HG03045 (cell line): ENCODE data around the gene APBA2.

Experiments
- ATAC-seq: cut with Tn5 transposase; IDR thresholded peaks from one replicate; pipeline ENCODE4 v1.9.1; 2021; ENCODE audit warnings: mild to moderate bottlenecking, moderate library complexity; ENCODE audit not compliant: unreplicated experiment

Gene APBA2

DNA sequence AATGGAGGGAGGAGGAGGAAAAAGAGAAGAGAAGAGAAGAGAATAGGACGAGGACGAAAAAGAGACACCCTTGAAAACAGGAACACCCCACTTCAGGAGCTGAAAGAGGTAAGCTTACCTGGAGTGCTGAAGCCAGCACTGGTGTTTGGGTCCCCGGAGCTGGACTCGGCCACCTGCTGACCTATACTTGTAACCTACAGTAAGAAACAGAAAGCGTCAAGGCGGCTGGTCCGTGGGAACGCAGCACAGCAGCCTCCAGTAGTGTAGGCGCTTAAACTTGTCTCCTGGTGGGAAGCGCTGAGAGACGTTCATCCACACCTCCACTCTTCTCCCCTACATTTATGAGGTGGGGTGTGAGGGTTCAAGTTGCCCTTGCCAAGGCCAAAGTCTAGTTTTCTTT is 242.9 kb downstream of the APBA2 start:
- no peak for ATAC-seq

DNA sequence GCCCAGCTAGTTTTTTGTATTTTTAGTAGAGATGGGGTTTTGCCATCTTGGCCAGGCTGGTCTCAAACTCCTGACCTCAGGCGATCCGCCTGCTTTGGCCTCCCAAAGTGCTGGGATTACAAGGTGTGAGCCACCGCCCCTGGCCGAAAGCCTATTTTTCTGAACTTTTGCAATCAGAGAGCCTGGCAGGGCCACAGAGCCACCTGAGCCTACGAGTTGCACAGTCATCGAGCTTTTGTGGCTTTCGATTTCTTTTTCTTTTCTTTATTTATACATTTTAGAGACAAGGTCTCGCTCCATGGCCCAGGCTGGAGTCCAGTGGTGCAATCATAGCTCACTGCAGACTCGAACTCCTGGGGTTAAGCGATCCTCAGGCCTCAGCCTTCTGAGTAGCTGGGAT is 243.4 kb downstream of the APBA2 start:
- ATAC-seq: no peak

DNA sequence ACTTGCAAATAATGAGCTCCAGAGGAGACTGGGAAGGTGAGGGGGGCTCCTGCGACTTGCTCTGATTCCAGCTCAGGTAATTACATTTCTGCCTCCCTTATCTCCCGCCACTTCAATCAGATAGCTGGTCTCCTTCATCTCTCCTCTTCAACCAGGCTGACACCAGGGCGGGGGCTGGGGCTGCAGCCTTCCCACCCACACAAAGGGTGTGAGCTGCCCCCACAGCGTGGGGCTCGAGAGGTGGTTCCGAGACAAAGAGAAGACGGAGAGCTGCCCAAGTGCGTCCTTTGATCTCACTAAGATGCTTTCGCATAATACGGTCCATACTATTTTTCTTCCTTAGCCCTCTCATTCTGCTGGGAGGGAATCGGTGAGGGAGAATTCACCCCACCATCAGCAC is 244.2 kb downstream of the APBA2 start:
- ATAC-seq: no peak

DNA sequence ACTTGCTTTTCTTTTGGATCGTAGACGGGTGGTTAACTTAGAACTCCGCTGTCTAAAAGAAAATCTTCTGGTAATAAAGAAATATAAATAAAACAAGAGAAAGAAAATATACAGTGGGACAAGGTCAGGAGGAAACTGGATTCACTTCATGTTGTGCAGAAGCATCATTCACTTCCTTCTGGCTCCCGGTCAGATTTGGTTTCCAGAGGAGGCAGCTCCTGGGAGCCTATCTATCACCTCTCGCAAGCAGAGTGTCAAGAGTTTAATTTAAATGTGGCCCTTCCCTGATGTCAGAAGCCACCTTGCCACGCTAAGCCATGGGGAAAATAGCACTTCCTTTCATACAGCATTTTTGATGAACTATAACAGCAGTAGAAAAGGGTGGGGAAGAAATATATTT is 244.7 kb downstream of the APBA2 start:
- ATAC-seq: no peak

DNA sequence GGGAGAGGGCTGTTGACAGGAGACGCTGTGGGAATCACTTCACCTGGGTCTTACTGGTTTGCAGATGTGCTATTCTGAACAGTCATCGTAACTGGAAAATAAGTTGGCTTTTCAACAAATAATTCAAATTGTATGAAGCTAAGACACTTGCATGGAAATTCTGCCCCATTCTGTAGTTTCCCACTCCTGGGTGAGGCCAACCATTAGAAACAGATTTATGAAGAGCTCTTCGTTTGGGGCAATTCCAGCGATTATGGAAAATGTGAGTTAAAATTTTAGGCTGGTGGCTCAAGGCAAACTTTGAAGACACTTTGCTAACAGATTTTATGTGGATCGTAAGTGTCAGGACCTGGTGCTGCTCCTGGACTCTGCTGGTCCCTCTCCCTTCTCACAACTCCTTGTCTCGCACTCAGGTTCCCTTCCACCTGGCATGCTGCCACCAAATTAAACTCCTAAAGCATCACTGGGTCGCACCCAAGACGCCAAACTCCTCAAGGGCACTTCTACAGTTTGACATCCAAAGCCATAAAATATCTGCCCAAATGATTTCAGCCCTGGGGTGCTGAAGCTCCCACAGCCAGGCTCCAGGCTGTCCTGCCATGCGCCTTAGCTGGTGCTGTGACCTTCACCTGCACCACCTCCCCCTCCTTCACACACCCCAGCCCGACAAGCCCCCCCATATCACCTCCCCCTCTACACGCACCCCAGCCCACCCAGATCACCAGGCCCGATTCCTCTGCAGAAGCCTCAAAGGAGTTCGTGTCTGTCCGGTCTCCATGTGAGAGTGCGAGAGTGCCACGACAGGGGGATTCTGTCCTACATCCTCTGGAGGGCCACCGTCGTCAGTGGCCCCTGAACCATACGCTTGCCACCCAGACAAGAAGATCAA is 245.4 kb downstream of the APBA2 start:
- no peak for ATAC-seq

DNA sequence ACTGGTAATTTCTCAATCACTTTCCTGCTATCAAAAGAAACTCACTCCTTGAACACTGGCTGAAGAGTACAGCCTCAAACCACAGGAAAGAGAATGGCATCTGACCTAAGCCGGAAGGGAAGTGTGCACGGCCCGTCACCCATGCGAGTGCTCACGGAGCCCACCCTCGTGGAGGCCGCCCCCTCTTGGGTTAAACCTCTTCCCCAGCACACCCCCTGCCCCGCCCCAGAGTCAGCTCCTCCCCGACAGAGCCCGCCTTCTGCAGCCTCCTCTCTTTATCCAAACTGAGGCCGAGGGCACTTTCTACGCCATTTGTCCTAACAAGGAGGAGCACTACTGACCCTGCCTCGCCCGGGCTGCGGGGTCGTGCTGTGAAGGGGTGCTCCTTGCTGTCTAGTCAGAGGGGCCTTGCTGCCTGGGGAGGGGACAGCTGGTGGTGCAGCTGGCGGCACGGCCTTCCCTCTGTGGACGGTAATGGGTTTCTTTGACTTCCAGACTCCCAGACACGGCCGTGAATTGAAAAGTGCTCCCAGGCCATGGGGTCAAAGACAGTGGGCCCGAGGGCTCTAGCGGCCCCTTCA is 246.2 kb downstream of the APBA2 start:
- no peak for ATAC-seq

DNA sequence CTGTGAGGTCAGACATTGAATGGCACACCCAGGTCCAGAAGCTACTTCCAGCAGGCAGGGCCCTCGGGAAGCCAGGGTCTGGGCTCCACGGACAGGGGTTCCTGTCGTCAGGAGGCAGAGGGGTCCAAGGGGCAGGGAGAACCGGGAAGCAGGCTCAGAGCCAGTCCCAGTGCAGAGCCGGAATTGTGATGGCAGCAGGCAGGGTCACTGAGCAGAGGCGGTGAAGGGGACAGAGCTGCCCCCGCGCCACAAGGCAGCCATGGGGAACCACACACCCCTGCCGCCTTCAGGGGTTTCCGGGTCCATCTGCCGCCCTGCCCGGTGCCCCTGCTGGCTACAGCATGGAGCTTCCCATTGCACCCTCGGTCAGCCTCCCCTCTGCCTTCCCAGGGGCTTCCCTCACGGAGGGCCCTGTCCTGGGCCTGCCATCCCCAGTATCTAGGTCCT is 247.0 kb downstream of the APBA2 start:
- ATAC-seq: no peak

DNA sequence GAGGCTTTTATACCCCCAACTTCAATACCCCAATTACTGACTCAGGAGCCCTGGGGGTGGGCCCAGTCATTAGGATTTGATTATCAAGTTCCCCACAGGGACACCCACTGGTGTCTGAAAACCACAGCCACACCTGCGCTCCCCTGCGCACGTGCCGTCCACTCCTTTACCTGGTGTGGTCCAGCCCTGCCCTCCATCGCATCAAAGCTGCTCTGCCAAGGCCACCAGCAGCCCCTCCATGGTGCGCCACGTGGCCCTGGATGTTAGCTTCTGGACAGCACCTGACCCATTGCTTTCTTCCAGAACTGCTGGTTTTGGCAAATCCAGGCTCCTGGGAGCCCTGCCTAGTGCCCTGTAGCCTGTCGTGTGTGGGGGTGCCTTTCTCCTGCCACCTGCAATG is 247.5 kb downstream of the APBA2 start:
- no peak for ATAC-seq

DNA sequence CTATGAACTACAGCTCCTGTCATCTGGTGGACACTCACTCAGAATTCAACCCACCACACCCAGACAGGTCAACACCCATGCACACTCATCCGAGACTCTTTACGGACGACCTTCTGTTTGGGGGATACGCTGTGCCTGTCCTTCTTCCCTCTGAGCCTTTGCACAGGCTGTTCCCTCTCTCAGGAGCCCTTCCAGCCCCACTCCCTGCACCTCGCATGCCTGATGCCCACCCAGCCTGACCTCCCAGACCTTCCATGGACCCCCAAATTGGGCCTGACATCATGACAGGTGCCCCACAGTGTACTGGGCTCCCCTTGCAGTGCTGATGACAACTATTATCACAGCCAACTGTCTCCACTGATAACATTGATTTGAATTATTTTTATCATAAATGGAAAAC is 248.0 kb downstream of the APBA2 start:
- no peak for ATAC-seq

DNA sequence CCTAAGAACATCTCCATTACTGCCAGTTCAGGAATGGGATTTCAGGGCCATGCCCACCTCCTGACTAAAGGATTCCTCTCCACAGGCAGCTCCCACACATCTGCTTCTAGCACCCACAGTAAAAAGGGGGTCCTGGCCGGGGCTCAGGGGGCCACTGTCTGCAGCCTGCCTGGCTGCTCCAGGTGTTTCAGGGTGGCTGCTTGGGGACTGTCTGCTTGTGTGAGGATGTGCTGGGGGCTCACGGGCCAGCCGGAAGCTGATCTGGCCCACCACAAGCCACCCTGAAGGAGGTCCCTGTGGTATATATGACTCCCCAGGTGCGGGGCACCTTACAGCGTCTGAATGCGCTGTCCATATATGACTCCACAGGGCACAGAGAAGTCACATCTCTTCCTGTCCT is 248.5 kb downstream of the APBA2 start:
- no peak for ATAC-seq

DNA sequence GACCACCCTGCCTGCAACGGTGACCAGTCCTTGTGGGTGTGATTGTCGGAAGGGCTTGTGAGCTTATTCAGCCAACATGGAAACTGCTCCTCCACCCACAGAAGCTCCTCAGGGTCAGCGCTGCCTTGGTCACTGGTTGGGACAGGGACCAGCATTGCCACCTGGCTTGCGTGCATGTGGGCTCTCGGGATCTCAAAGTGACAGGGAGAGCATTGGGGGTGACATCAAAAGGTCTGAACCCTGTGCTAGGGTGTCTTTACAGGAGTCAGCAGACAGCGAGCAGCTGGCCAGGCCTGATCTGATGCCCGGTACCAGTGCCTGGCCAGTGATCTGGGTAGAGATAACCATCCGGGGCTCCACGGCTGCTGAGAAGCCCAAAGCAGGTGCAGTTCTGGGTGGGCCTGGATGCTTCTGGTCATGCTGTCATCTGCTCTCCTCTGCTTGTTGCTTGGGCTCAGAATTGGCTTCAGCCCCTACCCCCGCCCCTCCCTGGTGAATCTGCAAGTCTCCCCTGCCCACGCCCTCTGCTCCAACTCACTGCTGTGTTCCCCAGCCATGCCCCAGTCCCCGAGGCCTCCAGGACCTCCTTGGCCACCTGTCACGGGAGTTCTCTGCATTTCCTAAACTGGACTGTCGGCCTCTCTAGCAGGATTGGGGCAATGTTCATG is 249.0 kb downstream of the APBA2 start:
- no peak for ATAC-seq

DNA sequence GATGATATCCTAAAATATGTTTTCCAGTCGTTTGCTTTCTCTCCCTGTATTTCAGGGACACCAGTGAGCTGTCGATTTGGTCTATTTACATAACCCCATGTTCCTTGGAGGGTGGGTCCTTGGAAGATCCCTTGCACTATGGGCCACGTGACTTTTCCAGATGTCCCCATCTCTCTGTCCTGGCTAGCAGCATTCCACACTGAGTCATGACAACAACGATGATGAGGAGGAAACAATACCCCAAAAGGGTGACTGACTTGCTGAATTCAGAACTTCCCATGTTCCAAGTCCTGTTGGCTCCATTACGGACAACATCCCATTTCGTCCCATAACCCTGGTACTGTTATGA is 249.5 kb downstream of the APBA2 start:
- ATAC-seq: no peak

DNA sequence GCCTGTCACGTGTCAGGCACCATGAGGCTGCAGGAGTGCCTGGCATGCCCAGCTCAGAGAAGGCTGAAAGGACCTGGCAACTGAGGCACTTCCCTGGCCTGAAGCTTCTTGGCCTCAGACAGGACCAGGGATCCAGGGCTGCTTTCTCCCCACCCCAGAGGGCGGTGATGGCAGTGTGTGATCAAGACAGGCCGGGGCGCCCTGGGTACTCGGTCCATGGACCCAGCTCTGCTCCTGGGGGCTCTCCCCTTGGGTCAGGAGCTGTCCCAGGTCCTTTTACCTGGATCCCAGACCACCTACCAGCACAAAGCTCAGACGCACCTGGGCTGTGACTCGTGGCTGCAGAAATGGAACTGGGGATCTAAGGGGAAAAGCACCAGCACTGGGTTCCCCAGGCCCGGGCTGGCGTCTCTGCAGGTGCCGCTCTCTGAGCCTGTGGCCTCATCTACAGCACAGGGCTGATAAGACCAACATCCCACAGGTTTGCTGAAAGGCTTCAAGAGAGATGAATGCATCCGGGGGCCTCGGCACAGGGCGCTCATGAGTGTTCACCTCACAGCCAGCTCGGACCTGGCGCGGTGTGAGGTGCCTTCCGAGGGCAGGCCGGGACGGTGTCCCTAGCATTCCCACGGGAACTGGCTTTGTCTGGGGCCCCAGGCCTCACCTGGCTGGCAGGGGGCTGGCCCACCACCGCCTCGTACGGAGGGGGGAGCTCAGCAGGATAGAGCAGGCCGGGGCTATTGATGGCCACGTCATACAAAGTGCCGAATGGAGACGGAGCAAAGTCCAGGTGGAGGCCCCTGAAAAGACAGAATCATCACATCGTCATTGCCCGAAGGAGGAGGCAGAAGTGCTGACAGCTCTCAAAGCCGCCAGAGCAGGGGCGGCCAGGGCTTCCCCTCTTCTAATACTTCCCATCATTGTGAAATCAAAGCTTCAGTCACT is 250.2 kb downstream of the APBA2 start:
- ATAC-seq: no peak

DNA sequence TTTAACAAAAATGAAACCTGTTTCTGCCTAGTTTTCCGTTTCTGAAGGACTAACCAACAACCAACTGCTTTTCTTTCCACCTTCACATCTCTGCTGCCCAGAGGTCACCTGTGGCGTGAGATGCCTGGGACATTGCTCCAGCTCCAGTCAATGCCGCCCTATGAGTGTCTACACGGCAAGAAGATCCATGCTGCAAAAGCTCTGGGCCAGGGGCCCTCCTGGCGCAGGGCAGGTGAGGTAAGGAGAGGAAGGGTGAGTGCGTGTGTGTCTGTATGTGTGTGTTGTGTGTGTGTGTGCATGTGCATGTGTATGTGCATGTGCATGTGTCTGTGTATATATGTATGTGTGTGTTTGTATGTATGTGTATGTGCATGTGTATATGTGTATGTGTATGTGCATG is 252.5 kb downstream of the APBA2 start:
- ATAC-seq: no peak

DNA sequence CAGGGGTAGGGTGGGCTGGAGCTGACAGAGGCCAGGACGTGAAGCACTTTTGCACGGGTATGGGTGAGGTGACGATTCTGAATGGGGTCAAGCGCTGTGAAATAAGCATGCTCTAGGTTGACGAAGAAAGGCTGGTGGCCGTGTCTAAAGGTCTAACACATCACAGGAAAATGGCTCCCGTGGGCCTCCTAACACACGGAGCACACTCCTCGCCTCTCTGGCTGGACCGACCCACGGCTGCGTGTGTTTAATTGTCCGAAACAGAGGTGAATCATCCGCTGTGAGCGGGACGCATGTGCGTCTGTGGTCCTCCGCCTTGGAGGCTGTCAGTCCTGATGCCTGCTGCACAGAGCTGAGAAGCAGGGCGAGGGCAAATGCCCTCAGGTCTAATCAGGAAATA is 253.3 kb downstream of the APBA2 start:
- no peak for ATAC-seq

DNA sequence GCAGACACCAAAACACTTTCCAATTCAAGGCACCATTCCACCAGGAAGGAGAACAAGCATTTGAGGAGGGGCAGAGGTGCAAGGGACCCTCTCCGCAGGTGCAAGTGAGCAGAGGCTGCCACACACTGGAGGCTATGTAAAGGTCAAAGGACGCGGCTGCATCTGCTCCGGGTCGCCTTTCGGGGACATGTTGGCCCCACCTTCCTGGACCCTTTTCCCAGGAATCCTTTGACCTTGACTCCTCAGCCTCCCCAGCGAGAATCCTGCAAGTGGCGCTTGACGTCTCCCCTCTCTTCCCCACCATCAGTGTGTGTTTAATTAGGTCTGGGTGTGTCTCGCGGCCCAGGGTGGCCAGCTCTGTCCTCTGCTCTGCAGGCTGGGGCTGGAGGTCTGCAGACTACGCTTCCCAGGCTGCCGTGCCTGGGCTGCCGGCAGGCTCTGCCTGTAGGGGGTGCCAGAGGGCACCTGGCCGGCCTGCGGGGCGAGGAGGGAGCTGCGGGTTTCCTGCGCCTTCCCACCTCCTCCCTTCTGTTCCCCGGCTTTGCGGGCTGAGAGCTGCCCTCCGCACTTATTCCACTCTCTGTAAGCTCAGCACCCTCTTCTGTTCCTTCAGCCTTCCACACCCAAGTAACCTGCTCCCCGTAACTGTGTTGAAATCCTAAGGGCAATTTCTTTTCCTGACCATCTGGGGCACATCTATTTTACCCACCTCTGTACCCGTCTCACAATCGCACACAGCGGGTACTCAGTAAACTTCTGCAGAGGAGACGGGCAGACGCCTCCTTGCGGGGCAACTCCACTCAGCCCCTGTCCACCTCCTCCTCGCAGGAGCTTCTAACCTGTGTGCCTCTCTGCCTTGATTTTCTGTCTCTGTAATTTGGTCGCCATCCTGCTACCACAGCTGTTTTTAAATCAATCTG is 254.0 kb downstream of the APBA2 start:
- peak; percentile 64 for ATAC-seq

DNA sequence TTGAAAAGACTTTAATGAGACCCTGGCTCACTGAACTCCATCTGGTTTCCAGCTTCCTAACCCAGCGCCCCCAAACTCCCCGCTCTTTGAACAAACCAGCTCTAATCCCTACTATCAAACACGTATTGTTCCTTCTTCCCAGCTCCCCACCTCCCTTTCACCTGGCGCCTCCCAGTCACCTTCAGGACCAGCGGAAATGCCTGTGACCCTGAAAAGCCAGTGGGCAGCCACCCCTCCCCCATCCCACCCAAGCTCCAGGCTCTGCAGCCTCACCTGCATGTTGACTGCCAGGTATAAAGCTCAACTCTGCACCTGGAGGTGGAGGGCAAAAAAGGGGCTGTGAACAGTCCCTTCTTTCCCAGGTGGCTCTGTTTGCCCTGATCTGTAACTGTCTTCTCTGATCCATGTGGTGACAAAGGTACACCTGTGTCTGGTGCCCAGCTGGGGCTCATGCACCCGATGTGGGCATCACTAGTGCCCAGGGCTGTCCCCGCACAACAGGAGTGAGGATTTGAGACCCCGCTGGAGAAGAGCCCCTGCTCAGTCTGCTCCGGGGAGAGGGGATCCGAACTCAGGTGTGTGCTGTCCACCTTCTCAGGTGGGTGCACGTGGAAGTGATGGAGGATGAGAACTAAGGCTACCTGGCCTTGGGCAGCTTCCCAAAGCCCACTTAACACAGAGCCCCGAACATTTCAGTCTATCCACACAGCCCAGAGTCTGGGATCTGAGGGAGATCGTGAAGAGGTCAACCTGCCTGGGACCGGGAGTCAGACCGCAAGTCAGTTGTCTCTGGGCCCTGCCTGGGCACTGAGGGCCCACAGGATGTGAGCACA is 254.9 kb downstream of the APBA2 start:
- no peak for ATAC-seq

DNA sequence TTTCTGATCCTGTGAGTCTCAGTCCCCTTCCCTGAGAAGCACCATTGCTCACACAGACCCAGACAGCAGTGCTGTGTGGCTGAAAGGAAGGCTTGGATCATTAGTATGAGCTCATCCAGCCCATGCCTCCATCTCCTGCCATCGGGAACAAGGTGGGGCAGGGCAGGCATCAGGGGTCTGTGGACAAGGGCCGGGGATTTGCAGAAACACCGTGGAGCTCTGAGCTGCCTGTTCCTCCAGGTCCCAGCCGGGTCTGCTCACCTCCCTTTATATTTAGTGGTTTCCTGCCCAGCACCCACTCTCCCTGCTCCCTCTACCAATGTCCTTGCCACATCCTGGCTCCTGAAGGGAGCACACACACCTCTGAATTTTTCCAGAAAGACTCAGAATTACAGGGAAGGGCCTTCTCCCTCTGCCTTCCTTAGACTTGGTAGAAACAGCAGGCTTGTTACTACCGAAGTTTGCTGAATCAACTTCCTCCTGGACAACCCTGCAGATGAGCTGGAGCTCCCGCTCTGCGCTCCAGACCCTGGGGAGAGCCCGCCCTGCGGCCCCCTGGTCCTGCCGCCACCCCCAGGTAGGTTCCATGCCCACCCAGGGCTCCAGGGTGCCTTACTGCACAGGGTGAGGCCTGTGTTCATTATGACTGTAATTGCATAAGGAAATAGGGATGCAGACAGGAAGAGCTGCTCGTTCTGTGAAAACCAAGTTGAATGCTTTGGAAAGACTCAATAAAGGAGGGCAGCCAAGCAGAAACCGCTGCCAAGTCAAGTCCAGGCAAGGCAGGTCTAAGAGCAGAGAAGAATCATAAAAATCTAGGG is 255.7 kb downstream of the APBA2 start:
- ATAC-seq: no peak
